ENCODE measurements around the gene AFAP1.

Gene AFAP1

GRCh38 chr4:7733801-7734650, 205.6 kb downstream of the AFAP1 start:
- no peak for DNase-seq

- DNase-seq, result no peak
Measured at GRCh38 chr4:7733201-7733600, 206.5 kb downstream of the AFAP1 start.

- DNase-seq, result no peak
Measured at GRCh38 chr4:7732263-7732662, 207.4 kb downstream of the AFAP1 start.

- DNase-seq, result no peak
Measured at GRCh38 chr4:7731437-7731836, 208.2 kb downstream of the AFAP1 start.

GRCh38 chr4:7727749-7728148, 211.9 kb downstream of the AFAP1 start:
- DNase-seq, result no peak

- no peak for DNase-seq
Measured at GRCh38 chr4:7726665-7727413, 212.8 kb downstream of the AFAP1 start.

DNA sequence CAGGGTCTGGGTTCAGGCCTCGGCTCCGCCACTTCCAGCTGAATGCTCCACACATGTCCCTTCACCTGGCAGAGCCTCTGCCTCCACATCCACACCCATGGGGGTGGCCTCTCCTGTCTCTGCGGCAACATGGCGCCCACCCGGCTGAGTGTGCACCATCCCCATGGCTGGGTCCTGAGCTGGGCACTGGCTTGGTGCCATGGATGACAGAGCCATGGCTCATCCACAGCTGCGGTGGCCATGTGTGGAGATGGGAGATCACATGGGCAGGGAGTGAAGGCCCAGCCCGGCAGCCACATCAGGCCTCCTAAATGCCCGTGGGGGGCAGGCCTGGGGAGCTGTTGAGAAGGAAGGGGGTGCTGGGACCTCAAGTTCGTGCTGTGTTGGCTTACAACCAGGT, 213.7 kb downstream of the AFAP1 start:
- no peak for DNase-seq

- DNase-seq, result no peak
Measured at GRCh38 chr4:7723625-7724024, 216.0 kb downstream of the AFAP1 start.

- DNase-seq, result no peak
Measured at GRCh38 chr4:7722766-7723387, 216.8 kb downstream of the AFAP1 start.

DNA sequence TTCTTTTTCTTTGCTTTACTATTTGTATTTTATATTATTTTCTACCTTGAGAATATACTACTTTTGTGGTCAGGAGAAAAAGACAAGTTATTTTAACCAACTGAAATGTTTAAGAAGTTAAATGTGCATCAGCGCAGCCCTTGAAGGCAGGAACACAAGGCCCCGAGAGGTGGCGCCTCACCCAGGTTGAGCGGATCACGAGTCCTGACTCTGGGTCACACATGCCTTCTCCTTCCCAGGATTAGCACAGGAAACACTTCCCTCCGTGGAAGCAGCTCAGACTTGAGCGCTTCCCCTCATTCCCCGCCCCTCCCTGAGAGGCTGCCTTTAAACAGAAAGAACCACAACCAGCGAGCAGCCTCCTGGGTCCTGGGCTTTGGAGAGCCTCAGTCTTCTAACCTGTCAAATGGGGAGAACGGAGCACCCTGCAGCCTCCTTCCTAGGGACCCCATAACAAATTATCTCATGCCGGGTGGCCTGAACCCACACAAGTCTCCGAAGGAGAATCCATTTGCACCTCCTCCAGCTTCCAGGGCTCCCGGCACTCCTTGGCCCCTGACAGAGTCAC, 217.6 kb downstream of the AFAP1 start:
- no peak for DNase-seq

GRCh38 chr4:7719354-7720174, 220.1 kb downstream of the AFAP1 start:
- DNase-seq, result peak; percentile 55

GRCh38 chr4:7717946-7718490, 221.6 kb downstream of the AFAP1 start:
- DNase-seq, result no peak

- DNase-seq, result no peak
Measured at GRCh38 chr4:7717161-7717560, 222.5 kb downstream of the AFAP1 start.

DNA sequence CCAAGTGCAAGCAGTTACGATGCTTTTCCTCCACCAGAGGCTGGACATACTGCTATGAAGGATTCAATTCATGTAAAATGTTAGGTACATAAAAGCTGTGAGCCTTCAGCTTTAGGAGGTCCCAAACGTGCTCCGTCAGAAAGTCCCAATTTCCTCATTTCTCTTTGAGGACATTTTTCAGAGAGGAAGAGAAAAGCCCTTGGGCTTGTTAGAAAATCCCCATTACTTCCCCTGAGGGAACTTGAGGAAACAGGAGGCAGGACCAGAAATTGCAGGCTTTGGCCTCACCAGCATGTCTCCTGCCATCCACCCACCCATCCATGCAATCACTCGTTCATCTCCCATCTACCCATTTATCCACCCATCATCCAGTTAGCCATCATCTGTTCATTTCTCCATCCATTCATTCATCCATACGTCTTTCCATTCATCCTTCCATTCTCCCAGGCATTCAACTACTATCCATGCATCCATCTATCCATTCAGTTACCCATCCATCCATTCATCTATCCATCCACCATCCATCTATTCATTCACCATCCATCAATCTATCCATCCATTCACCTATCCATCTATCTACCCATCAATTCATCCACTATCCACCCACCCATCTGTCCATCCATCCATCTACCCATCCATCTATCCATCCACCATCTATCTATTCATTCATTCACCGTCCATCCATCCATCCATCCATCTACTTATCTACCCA, 223.5 kb downstream of the AFAP1 start:
- DNase-seq, result no peak

DNA sequence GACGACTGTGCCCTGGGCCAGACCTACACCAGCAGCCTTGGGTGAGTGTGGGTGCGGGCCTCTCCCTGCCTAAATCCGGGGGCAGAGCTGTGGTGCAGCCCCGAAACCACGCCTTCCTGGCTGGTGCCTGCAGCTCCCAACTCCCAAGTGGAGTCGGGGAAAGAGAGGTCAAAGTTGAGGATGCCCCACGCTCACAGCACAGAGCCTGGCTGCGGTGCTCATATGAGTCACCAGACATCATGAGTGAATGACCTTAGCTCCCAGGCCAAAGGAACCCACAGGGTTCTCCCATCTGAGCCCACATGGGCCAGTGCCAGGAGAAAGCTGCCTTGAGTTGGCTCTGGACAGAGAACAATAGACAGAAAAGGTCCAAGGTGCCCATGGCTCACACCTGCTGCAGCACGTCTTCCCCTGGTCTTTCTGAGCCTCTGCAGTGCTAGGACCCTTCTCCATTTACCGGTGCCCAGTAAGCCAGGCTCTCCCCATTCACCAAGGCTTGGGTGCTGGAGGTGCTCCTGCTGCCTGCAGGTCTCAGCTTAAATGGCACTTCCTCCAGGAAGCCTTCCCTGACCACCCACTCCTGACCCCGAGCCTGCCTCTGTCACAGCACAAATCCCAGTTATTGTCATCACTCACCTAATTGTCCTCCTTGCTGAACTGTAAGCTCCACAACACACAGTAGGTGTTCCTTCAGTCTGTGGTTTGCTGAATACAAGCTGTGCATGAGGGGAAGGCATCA, 224.2 kb downstream of the AFAP1 start:
- no peak for DNase-seq

DNA sequence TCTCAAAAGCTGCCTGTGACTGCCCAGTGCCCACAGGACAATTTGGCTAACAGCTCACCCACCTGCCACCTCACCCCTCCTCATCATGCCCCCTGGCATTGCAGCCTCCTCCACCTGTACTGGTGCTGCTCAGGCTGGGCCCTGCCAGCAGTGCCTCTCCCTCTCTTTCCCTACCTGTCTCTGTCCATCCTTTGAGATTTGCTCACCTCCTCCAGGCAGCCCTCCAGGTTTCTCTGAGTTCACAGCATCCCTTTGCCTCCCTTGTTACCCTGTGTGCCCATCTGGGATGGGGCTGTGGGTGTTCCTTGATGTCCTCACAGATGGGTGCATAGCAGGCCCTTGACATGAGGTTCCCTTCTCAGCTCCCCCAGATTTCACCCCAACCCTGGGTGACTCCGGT, 224.9 kb downstream of the AFAP1 start:
- no peak for DNase-seq

DNA sequence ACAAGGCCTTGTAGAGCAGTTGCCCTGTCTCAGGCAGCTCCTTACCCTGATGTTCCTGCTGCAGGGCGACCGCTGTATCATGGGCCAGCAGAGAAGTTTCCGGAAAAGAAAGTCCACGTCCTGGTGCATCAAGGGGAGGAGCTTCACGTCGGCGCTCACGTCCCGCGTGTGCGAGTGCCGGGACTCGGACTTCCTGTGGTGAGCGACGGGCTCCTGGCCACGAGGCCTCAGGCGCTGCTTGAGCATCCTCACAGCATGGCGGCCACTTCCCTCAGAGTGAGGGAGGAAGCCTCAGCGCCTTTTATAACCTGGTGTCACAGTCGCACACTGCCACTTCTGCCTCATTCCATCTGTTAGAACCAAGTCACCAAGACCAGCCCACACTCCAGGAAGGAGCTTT, 225.5 kb downstream of the AFAP1 start:
- no peak for DNase-seq

DNA sequence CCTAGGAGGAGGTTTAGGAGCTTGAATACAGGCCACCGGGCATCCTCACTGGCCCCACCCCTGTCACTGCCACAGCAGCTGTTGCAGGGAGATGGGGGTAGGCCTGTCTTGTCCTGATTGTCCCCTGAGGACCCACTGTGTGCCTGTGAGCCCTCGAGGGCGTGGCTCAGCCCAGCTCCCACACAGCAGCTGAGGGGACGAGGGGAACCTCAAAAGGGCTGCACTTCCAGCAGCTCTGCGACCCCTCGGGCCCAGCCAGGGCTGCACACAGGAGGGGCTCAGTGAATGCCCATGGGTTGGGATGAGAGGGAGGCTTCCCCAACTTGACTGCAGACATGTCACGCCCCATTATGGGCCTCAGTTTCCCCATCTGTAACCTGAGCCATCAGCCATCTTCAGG, 225.9 kb downstream of the AFAP1 start:
- no peak for DNase-seq

DNA sequence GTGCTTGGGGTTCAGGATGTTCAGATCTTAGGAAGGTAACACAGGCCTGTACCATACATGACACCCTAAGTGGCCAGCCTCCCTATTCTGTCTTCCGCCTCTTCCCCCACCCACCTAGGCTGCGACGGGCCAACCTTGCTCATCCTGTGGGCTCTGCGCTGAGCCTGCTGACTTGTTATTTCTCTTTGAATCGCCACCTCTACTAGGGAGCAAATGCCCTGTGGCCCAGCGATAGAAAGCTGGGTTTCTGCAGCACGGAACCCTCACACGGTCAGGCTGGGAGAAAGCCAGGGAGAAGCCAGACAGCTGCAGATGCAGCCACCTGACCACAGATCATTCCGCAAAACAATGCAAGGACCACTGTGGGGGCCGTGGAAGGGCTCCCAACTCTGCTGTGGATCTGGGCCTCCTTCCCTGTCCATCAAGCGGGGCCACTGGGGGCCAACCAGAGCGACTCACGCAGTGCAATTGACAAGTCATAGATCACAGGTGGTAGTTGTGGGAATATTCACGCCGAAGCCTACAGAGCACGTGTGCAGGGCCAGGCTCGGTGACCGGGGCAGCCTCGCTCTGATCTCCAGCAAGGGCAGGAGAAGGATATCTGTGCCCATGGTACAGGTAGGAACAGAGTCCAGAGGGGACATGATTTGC, 227.5 kb downstream of the AFAP1 start:
- DNase-seq, result no peak

GRCh38 chr4:7711307-7711963, 228.2 kb downstream of the AFAP1 start:
- no peak for DNase-seq

Measured in activated CD4-positive, alpha-beta T cell treated with anti-CD3 and anti-CD28 coated beads, Interleukin-2, amount 50 U/mL, for 16 hours (primary cell).